CD4-positive, alpha-beta T cell treated with Interleukin-17A for 1 hour (primary cell): Measurements from ENCODE around the gene GJD3.

Experiments used
- DNase-seq: peaks from one replicate; pipeline ENCODE4 v3.0.0-alpha.2; 2020

Gene GJD3

GRCh38 chr17:40320756-40321523 is 43.6 kb downstream of the GJD3 start:
- DNase-seq: peak; percentile 81

GRCh38 chr17:40319651-40320540 is 44.6 kb downstream of the GJD3 start:
- DNase-seq: peak; percentile 91

- DNase-seq: peak; percentile 54
These were observed 45.6 kb downstream of the GJD3 start for GRCh38 chr17:40318830-40319391.

GRCh38 chr17:40317880-40318829 is 46.4 kb downstream of the GJD3 start:
- DNase-seq: peak; percentile 93

GRCh38 chr17:40317345-40317873 is 47.1 kb downstream of the GJD3 start:
- DNase-seq: peak; percentile 65

- no peak for DNase-seq
These were observed 47.8 kb downstream of the GJD3 start for GRCh38 chr17:40316571-40317344.

- no peak for DNase-seq
These were observed 48.6 kb downstream of the GJD3 start for GRCh38 chr17:40315678-40316570.

GRCh38 chr17:40315206-40315605 is 49.3 kb downstream of the GJD3 start:
- DNase-seq: no peak

GRCh38 chr17:40314584-40314956 is 50.0 kb downstream of the GJD3 start:
- DNase-seq: peak; percentile 85

- no peak for DNase-seq
These were observed 50.6 kb downstream of the GJD3 start for GRCh38 chr17:40313668-40314583.
